RWPE2 (cell line): ENCODE data around the gene MCRIP2.

Source experiments
- ATAC-seq: fragments of 200-7000 bp; cut with Tn5 transposase; 3 replicates; pipeline ENCODE4 v1.9.1; 2021; ENCODE audit warnings: low read depth
- DNase-seq: peaks from one replicate; pipeline ENCODE4 v3.0.0-alpha.2; 2020; ENCODE audit warnings: low spot score
- H3K27ac ChIP-seq: fragments of 450-650 bp; 2 replicates; pipeline ENCODE4 v1.5.1; 2017; ENCODE audit warnings: mild to moderate bottlenecking; ENCODE audit not compliant: poor library complexity, severe bottlenecking
- H3K27me3 ChIP-seq: fragments of 250-450 bp; sonication (Bioruptor Pico); 2 replicates; pipeline ENCODE4 v1.5.1; 2021; ENCODE audit warnings: mild to moderate bottlenecking, moderate library complexity; ENCODE audit not compliant: insufficient read depth, poor library complexity, severe bottlenecking
- H3K36me3 ChIP-seq: fragments of 250-450 bp; sonication (Bioruptor Pico); 2 replicates; pipeline ENCODE4 v1.5.1; 2020; ENCODE audit warnings: low read depth, mild to moderate bottlenecking, moderate library complexity
- H3K4me1 ChIP-seq: fragments of 250-450 bp; sonication (Bioruptor Pico); 2 replicates; pipeline ENCODE4 v1.5.1; 2021; ENCODE audit warnings: mild to moderate bottlenecking, moderate library complexity; ENCODE audit not compliant: insufficient read depth, poor library complexity, severe bottlenecking
- H3K4me3 ChIP-seq: fragments of 250-450 bp; sonication (Bioruptor Pico); 2 replicates; pipeline ENCODE4 v1.5.1; 2021; ENCODE audit warnings: mild to moderate bottlenecking, moderate library complexity; ENCODE audit not compliant: severe bottlenecking
- H3K9me3 ChIP-seq: fragments of 250-450 bp; sonication (Bioruptor Pico); 2 replicates; pipeline ENCODE4 v1.5.1; 2021; ENCODE audit warnings: mild to moderate bottlenecking, moderate library complexity; ENCODE audit not compliant: severe bottlenecking
- CTCF ChIP-seq: fragments of 450-650 bp; IDR thresholded peaks from one replicate; pipeline ENCODE4 v1.5.1; 2017; ENCODE audit warnings: mild to moderate bottlenecking, moderate library complexity; ENCODE audit not compliant: poor library complexity, severe bottlenecking

The MCRIP2 gene

DNA sequence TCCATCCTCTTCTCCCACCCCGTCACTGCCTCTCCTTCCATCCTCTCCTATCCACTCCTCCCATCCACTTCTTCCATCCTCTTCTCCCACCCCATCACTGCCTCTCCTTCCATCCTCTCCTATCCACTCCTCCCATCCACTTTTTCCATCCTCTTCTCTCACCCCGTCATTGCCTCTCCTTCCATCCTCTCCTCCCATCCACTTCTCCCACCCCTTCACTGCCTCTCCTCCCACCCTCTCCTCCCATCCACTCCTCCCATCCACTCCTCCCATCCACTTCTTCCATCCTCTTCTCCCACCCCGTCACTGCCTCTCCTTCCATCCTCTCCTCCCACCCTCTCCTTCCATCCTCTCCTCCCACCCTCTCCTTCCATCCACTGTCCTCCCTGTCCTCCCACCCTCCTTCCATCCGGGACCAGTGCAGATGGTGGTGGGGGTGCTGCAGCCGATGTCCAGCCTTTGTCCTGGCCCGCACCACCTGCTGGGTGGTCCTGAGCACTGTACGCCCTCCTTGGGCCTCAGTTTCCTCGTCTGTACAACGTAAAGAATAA, 9.7 kb upstream of the MCRIP2 start:
- no peak for TF ChIP-seq CTCF
- H3K4me1 ChIP-seq: peaks cover 10% of the 10 kb centered on the region
- H3K36me3 ChIP-seq: peaks cover 7% of the 10 kb centered on the region; the same call in 1 of the 2 replicates

DNA sequence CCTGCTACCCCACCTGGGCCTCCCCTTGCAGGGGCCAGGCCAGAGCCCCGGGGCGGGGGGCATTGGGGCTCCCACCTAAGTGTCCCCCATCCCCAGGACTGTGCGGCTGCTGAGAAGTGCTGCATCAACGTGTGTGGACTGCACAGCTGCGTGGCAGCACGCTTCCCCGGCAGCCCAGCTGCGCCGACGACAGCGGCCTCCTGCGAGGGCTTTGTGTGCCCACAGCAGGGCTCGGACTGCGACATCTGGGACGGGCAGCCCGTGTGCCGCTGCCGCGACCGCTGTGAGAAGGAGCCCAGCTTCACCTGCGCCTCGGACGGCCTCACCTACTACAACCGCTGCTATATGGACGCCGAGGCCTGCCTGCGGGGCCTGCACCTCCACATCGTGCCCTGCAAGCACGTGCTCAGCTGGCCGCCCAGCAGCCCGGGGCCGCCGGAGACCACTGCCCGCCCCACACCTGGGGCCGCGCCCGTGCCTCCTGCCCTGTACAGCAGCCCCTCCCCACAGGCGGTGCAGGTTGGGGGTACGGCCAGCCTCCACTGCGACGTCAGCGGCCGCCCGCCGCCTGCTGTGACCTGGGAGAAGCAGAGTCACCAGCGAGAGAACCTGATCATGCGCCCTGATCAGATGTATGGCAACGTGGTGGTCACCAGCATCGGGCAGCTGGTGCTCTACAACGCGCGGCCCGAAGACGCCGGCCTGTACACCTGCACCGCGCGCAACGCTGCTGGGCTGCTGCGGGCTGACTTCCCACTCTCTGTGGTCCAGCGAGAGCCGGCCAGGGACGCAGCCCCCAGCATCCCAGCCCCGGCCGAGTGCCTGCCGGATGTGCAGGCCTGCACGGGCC, 8.9 kb upstream of the MCRIP2 start:
- Histone ChIP-seq H3K27me3 (no peaks in the 10 kb centered on the region), H3K4me1 (peaks cover 4% of the 10 kb centered on the region), H3K27ac (no peak overlapping the region), H3K36me3 (peaks cover under 1% of the 10 kb centered on the region; the same call in 1 of the 2 replicates), H3K4me3 (no peak overlapping the region), H3K9me3 (no peaks in the 10 kb centered on the region)
- TF ChIP-seq CTCF: no peak
- no peak for DNase-seq
- no peak for ATAC-seq

More for the DNA sequence above, 9.7 kb upstream of the MCRIP2 start:
- Histone ChIP-seq H3K27ac (no peak overlapping the region), H3K9me3 (no peaks in the 10 kb centered on the region), H3K4me3 (no peak overlapping the region), H3K27me3 (no peaks in the 10 kb centered on the region)
- ATAC-seq (no peak), DNase-seq (no peak)

DNA sequence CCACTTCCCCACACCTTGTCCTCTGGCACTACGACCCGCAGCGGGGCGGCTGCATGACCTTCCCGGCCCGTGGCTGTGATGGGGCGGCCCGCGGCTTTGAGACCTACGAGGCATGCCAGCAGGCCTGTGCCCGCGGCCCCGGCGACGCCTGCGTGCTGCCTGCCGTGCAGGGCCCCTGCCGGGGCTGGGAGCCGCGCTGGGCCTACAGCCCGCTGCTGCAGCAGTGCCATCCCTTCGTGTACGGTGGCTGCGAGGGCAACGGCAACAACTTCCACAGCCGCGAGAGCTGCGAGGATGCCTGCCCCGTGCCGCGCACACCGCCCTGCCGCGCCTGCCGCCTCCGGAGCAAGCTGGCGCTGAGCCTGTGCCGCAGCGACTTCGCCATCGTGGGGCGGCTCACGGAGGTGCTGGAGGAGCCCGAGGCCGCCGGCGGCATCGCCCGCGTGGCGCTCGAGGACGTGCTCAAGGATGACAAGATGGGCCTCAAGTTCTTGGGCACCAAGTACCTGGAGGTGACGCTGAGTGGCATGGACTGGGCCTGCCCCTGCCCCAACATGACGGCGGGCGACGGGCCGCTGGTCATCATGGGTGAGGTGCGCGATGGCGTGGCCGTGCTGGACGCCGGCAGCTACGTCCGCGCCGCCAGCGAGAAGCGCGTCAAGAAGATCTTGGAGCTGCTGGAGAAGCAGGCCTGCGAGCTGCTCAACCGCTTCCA, 8.1 kb upstream of the MCRIP2 start:
- H3K4me3 ChIP-seq: no peak overlapping the region
- no peak for TF ChIP-seq CTCF
- H3K27me3 ChIP-seq: no peaks in the 10 kb centered on the region
- no peaks in the 10 kb centered on the region for H3K36me3 ChIP-seq
- no peaks in the 10 kb centered on the region for H3K9me3 ChIP-seq
- DNase-seq (no peak), ATAC-seq (no peak)
- no peak overlapping the region for H3K27ac ChIP-seq
- peaks cover 4% of the 10 kb centered on the region for H3K4me1 ChIP-seq

- Histone ChIP-seq H3K36me3 (no peaks in the 10 kb centered on the region), H3K4me1 (peaks cover 4% of the 10 kb centered on the region), H3K27me3 (no peaks in the 10 kb centered on the region), H3K27ac (no peak overlapping the region), H3K4me3 (no peak overlapping the region), H3K9me3 (no peaks in the 10 kb centered on the region)
- no peak for TF ChIP-seq CTCF
- no peak for DNase-seq
- ATAC-seq: no peak
These were observed 7.5 kb upstream of the MCRIP2 start for GRCh38 chr16:634051-634670.
